Measurements from ENCODE around the gene PCCA.
"Not testable (repeated sequence)": the region's sequence is repeated elsewhere in the genome, so short reads cannot be mapped to it uniquely, and the experiment has no call there.

Gene PCCA

DNA sequence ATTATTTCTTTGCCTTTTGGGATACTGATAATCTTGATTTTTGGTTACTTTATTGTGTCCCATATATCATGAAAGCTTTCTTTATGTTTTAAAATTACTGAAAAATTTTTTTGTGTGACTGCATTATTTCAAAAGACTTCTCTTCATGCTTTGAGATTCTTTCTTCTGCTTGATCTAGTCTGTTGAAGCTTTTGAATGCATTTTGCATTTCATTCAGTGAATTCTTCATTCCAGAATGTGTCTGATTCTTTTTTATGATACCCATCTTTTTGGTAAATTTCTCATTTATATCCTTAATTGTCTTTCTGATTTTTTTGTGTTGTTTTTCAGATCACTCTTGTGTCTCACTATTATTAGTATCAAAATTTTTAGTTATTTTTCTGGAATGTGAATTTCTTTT lies 289.6 kb downstream of the PCCA start:
- no peak for DNase-seq

DNA sequence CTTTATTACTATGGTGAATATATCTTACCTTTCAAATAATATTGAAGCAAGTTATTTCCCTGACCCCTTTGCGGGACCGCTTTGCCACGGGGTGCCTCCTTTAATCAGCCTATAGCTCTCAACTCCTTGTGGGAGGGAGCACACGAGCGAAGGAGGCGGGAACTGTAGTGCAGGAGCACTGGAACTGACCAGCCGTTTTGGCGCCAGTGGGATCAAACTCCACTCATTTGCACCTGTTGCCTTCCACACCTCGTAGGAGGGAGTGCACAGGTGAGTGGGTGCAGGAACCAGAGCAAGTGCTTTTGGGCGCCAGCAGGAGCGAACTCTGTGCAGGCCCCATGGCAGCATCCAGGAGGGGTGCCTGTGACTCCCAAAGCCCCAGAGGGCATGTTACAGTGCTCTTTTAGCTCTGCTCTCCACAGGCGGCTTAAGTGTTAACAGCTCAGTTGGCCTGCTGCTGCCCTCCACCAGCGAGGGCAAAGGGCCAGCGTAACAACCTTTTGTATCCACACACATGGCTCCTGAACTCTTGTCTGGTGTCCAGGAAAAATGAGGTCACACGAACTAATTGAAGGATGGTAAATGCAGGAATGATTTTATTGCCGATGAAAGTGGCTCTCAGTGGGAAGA lies 292.8 kb downstream of the PCCA start:
- peak; percentile 20 for DNase-seq

DNA sequence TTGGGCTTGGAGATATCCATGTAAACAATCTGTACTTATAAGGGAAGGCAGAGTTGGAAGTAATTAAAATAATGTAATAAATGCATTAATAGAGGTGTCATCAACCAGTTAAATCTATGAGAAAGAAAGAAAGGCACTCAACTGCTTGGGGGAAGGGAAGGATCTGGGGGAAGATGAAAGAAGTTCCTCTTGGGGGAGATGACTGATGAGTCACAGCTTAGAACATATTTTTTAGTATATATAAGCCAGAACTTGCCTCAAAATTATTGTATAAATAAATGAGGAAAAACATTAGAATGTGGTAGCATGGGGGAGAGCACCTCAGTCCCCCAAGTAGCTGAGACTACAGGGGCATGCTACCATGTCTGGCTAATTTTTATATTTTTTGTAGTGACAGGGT lies 293.9 kb downstream of the PCCA start:
- no peak for DNase-seq

DNA sequence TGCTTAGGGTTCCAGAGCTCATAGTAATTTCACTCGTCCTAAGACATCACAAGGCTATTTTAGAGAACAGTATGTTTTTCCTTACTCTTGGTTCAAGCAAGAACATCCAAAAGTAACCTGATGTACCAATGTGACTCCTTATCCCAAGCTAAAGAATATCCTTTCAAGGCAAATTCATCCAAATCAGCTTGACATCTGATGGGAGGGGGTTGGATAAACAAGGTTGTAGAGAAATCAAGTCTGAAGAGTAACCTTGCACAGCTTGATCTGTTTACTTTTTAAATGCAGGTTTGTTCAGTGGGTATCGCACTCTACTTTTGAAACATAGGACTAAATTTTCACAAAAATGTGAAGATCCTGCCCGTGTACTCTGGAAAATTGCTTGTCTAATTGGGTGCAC lies 298.5 kb downstream of the PCCA start:
- DNase-seq, result peak; percentile 32

DNA sequence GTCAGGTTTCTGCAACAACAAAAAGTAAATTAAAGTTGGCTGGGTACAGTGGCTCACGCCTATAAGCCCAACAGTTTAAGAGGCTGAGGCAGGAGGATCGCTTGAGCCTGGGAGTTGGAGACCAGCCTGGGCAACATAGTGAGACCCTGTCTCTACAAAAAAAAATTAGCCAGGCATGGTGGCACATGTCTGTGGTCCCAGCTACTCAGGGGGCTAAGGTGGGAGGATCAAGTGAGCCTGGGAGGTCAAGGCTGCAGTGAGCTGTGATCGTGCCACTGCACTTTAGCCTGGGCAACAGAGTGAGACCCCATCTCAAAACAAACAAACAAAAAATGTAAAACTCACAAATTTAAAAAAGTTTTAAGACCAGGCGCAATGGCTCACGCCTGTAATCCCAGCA lies 299.3 kb downstream of the PCCA start:
- DNase-seq, result not testable (repeated sequence)

DNA sequence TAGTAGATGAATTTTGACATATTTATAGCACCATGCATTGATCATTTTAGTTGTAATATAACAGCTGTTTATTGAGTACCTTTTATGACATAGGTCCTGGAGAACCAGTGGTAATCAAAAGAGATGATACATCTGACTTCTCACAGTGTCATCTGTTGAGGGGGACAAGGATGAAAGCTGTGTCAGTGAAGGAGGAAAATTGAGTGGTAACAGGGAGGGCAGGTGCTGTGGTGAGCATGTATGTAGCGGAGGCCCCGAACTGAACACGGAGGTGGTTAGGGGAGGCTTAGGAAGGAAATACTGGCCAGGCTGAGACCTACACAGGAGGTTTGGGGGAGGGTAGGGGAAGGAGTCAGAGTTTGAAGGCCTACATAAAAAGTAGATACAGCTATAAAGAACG lies 300.0 kb downstream of the PCCA start:
- DNase-seq, result no peak

DNA sequence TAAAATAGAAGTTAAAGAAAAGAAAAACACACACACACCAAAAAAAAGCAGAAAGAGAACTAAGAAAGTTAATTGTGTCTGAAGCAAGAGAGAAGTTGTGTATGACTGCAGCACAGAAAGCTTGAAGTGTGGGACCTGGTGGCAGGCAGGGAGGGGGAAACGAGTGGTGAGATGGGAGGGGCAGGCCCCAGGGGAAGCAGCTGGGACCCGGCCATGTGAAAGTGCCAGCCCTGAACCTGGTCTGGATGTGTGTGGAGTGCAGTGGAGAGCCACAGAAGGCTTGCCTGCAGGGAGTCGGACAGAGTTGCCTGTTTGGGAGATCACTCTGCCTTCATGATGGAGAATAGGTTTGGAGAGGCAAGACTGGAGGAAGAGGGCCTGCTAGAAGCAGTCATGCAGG lies 300.7 kb downstream of the PCCA start:
- no peak for DNase-seq

DNA sequence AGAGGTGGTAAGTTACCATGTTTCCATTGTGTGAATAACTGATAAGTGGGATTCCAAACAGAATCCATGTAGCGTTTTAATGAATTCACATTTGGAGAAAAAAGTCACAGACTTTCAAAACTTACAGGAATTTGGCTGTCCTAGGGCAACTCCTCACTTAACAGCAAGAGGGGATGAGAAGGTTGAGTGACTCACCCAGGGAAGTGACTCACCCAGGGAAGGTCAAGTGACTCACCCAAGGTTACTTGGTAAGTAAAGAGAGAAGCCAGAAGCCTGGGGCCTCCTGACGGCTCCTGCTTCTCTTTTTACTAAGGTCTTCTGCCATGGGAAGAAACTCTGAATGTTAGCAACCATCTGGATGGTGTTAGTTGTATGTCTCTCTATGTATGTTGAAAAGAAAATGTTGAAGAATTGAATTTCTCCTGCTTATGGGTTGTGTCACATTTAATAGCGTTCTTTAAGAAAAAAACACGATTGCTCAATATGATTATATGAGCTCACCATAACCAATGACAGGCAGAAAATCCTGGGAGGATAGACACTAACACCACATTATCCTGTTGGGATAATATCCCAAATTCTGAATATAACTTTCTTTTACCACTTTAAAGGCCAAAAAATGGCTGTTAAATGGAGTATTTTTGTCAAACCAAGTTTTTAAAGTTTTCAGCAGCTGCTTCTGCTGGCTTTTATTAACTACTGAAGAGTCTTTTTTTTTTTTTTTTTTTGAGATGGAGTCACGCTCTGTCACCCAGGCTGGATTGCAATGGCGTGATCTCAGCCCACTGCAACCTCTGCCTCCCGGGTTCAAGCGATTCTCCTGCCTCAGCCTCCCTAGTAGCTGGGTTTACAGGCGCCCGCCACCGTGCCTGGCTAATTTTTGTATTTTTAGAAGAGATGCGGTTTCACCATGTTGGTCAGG lies 304.1 kb downstream of the PCCA start:
- DNase-seq, result no peak

DNA sequence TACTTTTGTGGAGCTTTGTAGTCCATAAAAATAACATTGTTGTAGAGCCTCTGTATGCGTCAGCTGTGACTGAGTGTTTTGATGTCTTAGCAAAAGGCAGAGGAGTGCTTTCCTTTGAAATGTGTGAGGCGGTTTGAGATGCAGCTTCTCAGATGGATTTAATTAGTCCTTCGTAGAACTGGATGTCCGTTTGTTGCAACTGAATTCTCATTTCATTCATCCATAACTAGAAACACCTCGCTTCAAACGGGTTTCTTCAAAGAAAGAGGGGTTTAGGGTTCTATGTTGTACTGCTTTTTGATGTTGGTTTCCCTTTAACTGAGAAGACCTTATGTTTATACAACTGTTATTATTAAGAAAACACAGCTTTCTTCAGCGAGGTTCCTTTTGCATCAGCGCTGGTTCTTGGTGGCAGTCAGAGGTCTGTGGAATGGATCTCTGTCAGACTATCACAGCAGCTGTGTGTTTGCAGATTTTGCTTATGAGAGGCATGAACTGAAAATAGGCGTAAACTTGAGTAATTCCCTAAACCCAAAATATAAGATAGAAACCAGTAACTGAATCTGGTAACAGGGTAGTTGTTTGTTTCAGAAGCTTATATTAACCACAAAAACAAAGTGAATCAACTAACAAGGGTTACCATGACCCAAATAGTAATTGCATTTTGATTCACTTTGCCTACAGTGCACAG lies 305.3 kb downstream of the PCCA start:
- no peak for DNase-seq

DNA sequence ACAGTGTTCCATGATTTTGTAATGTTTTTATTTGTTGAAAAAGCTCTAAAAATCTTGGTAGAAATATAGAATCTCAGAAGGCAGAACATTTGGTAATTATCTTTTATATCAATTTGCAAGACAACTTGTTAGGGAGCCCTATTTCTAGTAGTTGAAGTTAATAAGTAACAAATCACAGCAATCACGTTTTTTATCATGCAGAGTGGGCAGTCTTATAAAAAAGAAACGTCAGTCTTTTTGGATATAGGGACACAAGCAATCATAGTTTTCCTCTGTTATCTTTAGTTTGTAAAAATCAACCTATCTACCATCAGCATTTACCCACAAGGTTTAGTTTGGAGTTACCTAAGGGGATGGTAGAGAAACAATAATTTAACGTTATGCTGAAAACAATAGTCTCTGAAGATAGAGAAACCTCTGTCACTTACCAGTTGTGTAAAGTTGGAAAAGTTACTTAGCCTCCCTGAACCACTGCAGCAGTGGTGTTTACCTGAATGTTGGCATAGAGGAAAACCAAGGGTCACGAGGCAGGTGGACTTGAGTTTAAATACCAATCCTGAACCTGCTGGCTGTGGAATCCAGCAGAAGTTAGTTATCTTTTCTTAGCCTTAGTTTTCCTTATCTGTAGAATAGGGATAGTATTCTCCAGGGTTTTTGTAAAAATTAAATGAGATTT lies 306.9 kb downstream of the PCCA start:
- DNase-seq, result no peak

DNA sequence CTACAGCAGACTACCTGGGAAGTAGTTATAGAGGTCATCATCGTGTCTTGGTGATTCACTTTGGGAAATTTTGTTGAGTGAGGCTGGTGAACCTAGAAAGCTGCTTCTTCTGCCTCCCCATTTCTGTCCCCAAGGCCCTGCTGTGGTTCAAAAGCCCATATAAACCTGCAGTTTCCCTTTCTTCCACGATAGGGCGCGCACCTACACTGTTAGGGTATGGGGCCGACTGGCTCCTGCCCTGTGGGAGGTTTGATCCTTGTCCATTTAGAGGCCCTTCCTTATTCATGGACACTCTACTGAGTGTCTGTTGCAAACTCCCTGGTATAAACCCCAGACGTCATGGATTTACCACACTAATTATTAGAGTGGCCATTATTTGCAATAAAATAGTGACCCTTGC lies 307.9 kb downstream of the PCCA start:
- DNase-seq, result no peak

DNA sequence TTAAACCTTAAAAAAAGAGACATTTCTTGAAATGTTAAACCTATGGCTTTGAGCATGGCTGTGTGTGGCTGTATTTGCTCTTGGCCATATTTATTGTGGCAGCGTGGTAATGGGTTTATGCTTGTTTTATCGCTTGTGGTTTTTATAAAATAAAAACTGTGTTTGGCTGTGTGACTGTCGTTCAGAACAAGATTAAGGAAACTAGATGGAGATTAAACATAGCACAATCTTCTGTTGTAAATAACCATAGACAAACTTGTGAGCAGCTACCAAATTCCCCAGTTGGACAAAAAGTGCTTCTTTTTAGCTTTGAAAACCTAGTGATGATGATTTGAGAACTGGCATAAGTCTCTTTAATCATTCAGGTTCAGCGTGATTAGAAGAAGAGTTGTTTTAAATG lies 308.7 kb downstream of the PCCA start:
- DNase-seq, result no peak

DNA sequence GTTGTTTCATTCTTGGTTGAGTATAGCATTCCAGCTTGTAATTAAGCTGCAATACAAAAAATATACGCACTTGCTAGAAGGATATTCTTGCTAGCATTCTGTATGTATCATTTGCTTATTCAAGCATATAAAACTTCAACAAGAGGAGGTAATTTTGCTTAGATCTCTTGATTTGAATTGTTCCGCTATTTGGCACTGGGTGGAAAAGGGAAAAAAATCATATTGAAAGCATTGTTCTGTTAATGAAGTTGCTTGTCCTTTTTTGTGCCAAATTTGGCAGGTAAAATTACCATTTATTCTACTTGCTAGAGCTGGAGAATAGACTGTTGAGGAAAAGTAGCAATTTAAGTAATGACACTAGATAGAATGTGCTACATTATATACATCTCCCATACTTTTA lies 309.5 kb downstream of the PCCA start:
- no peak for DNase-seq

DNA sequence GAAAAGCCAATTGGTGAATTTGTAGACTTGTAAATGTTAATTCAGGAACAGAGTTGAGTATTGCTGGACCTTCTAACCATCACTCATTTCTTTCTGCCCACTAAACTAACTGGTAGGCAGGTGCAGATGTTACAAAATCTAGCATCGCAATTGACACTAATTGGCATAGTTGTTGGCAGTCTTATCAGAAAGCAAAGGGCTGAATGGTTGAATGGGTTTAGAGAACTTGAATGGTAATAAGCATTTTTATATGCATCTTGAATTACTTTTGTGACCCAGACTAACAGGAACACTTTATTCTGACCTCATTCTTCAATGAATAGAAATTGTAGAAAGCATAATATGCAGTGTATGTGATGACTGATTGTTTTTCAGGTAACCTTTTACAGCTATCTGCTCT lies 310.6 kb downstream of the PCCA start:
- peak; percentile 88 for DNase-seq

DNA sequence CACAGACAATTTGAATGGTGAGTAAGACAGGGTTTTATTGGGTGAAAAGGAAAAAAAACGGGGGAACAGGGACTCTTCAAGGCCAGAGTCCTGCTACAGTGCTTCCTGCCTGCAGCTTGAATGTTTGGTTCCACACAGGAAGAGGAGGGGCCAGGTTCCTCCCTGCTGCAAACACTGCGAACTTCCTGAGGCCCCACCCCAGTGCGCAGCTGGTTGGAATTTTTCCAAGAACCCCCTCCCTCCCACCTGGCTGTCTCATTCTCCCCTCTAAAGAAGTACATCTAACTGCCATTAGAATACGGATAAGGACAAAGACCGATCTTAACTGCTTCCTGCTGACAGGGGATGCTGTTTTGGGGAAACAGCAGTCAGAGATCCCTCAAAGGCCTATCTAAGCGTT lies 314.8 kb downstream of the PCCA start:
- DNase-seq, result no peak

DNA sequence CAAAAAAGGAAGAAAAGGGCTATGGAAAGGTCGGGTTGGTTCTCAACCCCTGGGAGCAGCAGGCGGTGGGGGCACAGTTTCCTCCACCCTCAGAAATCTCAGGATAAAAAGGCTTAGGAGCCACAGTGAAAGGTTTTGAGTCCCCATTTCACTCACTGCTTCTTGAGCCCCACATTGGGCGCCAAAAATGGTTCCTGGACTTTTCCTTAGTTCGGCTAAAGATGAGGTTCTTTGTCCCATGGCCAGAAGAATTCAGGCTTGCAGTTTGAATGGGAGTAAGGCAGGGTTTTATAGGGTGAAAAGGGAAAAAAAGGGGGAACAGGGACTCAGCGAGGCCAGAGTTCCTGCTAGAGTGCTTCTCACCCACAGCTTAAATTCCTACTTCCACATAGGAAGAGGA lies 320.2 kb downstream of the PCCA start:
- no peak for DNase-seq

DNA sequence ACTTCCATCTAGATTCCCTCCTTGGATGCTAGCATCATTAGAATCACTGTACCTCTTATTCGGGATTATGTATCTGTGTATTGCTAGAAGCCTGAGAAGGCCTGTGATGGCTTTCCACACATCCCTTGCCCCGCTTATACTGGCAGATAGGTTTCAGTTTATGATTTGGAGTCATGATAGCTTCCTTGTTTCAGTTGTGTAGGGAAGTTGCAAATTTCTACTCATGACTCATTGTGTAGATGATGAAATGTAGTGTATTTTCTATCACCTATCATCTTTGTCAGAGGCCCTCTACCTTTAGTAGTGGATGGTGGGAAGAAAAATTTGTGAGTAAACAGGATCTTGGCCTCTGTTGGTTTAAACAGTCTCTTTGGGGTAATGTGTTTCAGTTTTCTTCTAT lies 334.5 kb downstream of the PCCA start:
- DNase-seq, result no peak

DNA sequence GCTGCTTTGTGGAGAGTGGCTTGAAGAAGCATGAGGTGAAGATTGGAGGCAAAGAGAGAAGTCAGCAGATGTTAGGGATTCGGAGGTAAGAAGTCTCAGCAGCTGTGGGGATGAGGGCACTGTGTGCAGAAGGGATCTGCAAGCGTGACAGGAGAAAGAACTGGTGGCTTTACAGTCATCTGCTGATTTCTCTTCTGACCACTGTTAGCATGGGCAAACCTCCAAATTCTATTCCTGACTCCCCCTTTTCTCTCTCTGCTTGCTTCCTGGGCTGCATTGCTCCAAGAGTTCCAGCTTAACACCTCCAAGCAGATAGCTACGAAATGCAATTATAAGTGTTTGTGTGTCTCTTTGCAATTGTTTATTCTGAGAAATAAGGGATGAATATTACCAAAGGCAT lies 340.1 kb downstream of the PCCA start:
- peak; percentile 28 for DNase-seq

DNA sequence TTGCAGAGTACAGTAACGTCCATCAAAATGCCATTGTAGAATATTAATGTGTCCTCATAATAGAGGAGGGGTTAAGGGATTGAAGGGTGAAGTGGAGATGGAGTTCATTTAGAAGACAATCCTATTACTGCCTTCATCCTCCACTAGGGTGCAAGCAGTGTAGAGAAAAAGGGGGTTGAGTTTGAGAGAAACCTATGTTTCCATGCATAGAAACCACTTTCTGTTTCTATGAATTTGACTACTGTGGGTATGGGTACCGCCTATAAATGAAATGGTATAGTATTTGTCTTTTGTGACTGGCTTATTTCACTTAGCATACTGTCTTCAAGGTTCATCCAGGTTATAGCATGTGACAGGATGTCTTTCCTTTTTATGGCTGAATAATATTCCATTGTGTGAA lies 343.7 kb downstream of the PCCA start:
- DNase-seq, result no peak

DNA sequence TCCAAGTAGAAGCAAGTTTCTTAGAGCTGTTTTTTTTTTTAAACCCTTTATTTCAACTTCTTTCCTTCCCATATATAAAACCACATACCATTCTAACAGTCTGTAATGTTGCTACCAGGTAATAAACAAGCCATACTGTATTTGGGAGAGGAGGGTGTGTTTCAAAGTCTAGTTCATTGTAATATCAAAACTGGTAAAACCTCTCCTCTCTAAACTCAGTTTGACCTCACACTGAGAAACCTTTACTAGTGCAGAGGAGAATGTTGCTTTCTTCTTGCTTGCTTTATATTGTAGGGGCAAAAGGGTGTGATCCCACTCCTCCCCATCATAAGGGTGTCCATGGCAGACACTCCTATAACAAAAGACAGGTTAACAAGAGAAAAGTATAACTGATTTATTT lies 344.6 kb downstream of the PCCA start:
- no peak for DNase-seq

DNA sequence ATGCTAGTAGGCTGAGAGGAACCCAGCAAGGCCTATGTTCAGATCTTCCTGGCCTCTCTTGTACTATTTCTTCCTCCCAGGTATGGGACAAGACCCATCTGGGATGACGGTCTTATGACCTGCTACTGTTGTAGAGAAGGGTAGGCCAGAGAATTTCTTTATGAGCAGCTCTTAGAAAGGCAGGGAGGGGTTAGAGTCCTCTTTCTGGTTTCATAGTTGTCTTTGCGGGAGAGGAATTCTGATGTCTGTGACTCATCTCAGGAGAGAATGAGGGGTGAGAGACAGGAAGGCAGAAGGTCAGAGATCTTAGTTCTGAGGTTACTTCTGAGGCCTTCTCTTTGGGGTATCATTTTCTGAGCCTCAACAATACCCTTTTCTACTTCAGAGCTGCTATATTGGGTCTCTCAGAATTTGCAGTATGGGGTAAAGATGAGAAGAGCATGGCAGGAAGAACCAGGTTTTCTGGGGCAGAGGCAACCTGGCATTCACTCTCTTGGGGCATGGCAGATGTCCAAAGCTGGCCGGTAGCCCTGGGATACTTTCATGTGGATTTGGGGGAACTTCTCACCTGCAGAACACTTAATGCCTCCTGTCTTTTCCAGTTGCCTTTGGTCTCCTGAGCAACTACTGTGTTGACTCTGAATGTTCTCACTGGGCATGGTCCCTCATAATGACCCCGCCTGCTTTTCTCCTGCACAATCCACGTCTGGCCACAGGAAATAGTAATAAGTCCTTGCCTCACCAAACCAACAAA lies 345.3 kb downstream of the PCCA start:
- DNase-seq, result no peak

DNA sequence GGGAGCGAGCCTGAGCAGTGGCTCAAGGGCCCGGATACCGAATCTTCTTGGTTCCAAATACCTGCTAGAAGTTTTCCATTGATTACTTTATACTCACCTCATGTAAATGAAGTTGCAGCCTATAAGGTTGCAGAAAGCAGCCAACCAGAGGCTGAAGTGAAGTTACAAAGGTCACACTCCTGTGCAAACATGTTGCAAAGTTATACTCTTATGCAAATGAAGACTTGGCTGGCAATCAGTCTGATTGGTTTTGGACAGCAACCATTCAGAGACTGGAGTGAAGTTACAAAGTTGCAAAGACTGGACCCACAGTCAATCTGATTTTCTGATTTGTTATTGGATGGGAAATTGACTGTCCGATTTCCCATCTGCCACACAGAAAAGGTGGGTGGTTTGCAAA lies 347.2 kb downstream of the PCCA start:
- DNase-seq, result no peak
